ENCODE data around the gene NNMT. TPM values are rescaled to one million over a fixed set of nuclear protein-coding genes. Genes with fewer than 3 reads are reported as not detected.
A peak's percentile ranks its signal among the peaks of the same experiment; 100 is the strongest.

NNMT gene
- polyA plus RNA-seq, 1 of the 3 experiments (the other 2 are of a cell fraction) = 84.6 TPM

- 65% methylated on average over 16 of the region's 29 CpGs for WGBS (ENCODE audit: low lambda C conversion rate)
- no peak for TF ChIP-seq NFIC (IDR thresholded peaks at IDR 0.05; ENCODE audit: borderline replicate concordance)
- TF ChIP-seq CTCF (IDR thresholded peaks at IDR 0.05) = no peak
- TF ChIP-seq RAD21 (IDR thresholded peaks at IDR 0.05; ENCODE audit: low read length) = no peak
- 0 out of 2 replicates have a peak, but pooled peaks have one; percentile 10 for TF ChIP-seq GATA2 (CRISPR knock-in tag; IDR thresholded peaks at IDR 0.05)
- ChIA-PET CTCF (interaction anchor here (0.6 to 11.8 kb wide), 13 partner anchors 9 to 484 kb away, joined by 3 to 445 read pairs (median 5); no protein-coding TSS in a partner anchor), POLR2A (no interaction called here)
- H3K9me3 ChIP-seq = no peaks in the 10 kb centered on the region
- H3K4me3 ChIP-seq (ENCODE audit: low read depth in 2 of 2, low read length in 1 of 2) = no peak overlapping the region
- no peak overlapping the region for H3K4me2 ChIP-seq
- no peaks in the 10 kb centered on the region for H3K79me2 ChIP-seq (ENCODE audit: insufficient read depth)
- no peaks in the 10 kb centered on the region for H3F3A ChIP-seq (replicated peaks; ENCODE audit: insufficient read depth)
- H3K9ac ChIP-seq = no peak overlapping the region
- H4K20me1 ChIP-seq (ENCODE audit: insufficient read depth) = no peaks in the 10 kb centered on the region
- H3K27me3 ChIP-seq (ENCODE audit: insufficient read depth) = peaks cover 8% of the 10 kb centered on the region
- no peak overlapping the region for H3K27ac ChIP-seq (ENCODE audit: low read depth in 2 of 2, low read length in 1 of 2)
- H3K4me1 ChIP-seq (ENCODE audit: control insufficient read depth in 1 of 2, insufficient read depth in 2 of 2, low read depth in 1 of 2, low read length in 1 of 2) = no peaks in the 10 kb centered on the region; a peak in 1 of 4 replicates
- no peaks in the 10 kb centered on the region for H3K9me2 ChIP-seq
- no peak overlapping the region for H2AFZ ChIP-seq (ENCODE audit: low read depth)
- no peaks in the 10 kb centered on the region for H3K36me3 ChIP-seq (replicated peaks in 1 of 2; ENCODE audit: control insufficient read depth in 1 of 2, insufficient read depth in 2 of 2, low read length in 1 of 2)
- DNase-seq = peak; percentile 81
Measured at GRCh38 chr11:114257621-114258558, 38.3 kb upstream of the NNMT start.

GRCh38 chr11:114258696-114259095 is 37.5 kb upstream of the NNMT start:
- Histone ChIP-seq H4K20me1 (ENCODE audit: insufficient read depth) (no peaks in the 10 kb centered on the region), H3K4me1 (ENCODE audit: control insufficient read depth in 1 of 2, insufficient read depth in 2 of 2, low read depth in 1 of 2, low read length in 1 of 2) (no peaks in the 10 kb centered on the region; a peak in 1 of 4 replicates), H3K4me2 (no peak overlapping the region), H3K36me3 (replicated peaks in 1 of 2; ENCODE audit: control insufficient read depth in 1 of 2, insufficient read depth in 2 of 2, low read length in 1 of 2) (no peaks in the 10 kb centered on the region), H3F3A (replicated peaks; ENCODE audit: insufficient read depth) (no peaks in the 10 kb centered on the region), H3K9ac (no peak overlapping the region), H2AFZ (ENCODE audit: low read depth) (no peak overlapping the region), H3K27me3 (ENCODE audit: insufficient read depth) (peaks cover 7% of the 10 kb centered on the region), H3K4me3 (ENCODE audit: low read depth in 2 of 2, low read length in 1 of 2) (no peak overlapping the region), H3K9me2 (no peaks in the 10 kb centered on the region), H3K79me2 (ENCODE audit: insufficient read depth) (no peaks in the 10 kb centered on the region), H3K27ac (ENCODE audit: low read depth in 2 of 2, low read length in 1 of 2) (no peak overlapping the region), H3K9me3 (no peaks in the 10 kb centered on the region)
- WGBS (ENCODE audit: low lambda C conversion rate) = 71% methylated on average over 7 of the region's 7 CpGs
- CTCF ChIA-PET = interaction anchor here (1.2 to 11.8 kb wide), 11 partner anchors 10 to 452 kb away, joined by 3 to 445 read pairs (median 53); no protein-coding TSS in a partner anchor
- POLR2A ChIA-PET = no interaction called here
- TF ChIP-seq, protein P1, sequence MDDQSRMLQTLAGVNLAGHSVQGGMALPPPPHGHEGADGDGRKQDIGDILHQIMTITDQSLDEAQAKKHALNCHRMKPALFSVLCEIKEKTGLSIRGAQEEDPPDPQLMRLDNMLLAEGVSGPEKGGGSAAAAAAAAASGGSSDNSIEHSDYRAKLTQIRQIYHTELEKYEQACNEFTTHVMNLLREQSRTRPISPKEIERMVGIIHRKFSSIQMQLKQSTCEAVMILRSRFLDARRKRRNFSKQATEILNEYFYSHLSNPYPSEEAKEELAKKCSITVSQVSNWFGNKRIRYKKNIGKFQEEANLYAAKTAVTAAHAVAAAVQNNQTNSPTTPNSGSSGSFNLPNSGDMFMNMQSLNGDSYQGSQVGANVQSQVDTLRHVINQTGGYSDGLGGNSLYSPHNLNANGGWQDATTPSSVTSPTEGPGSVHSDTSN (IDR thresholded peaks at IDR 0.05) = no peak
- no peak for TF ChIP-seq RXRA (IDR thresholded peaks at IDR 0.05; ENCODE audit: borderline replicate concordance, low read depth)
- TF ChIP-seq MXI1 (IDR thresholded peaks at IDR 0.05; ENCODE audit: low read depth, low read length) = no peak
- no peak for TF ChIP-seq POLR2AphosphoS5 (IDR thresholded peaks at IDR 0.05; ENCODE audit: low read depth, low read length)
- DNase-seq = no peak
